Smooth muscle cell (in vitro differentiated cells): Measurements from ENCODE around the gene ZBTB8OS. TPM values are rescaled to one million over a fixed set of nuclear protein-coding genes. Genes with fewer than 3 reads are reported as not detected.
A peak's percentile ranks its signal among the peaks of the same experiment; 100 is the strongest.
"Not testable (repeated sequence)": the region's sequence is repeated elsewhere in the genome, so short reads cannot be mapped to it uniquely, and the experiment has no call there.

Experiments
- DNase-seq: peaks from one replicate; lab custom pipeline; 2025; ENCODE audit not compliant: unreplicated experiment; lab: John Stamatoyannopoulos, UW
- H2AFZ ChIP-seq: fragments of 200-600 bp; sonication (generic); 2 replicates; pipeline ENCODE4 v1.6.0; 2016; ENCODE audit warnings: antibody characterized with exemption, low read depth, mild to moderate bottlenecking
- H3F3A ChIP-seq: fragments of 200-600 bp; sonication (generic); 2 replicates; pipeline ENCODE4 v1.6.0; 2017; ENCODE audit warnings: antibody characterized with exemption, low read depth
- H3K27ac ChIP-seq: fragments of 200-600 bp; sonication (generic); 2 replicates; pipeline ENCODE4 v1.5.1; 2016; ENCODE audit warnings: low read depth, mild to moderate bottlenecking
- H3K27me3 ChIP-seq: fragments of 200-600 bp; sonication (generic); 2 replicates; pipeline ENCODE4 v1.6.1; 2016; ENCODE audit warnings: low read depth, mild to moderate bottlenecking
- H3K36me3 ChIP-seq: fragments of 200-600 bp; sonication (generic); 2 replicates; pipeline ENCODE4 v1.5.1; 2016; ENCODE audit warnings: low read depth
- H3K4me1 ChIP-seq: fragments of 200-600 bp; sonication (generic); 2 replicates; pipeline ENCODE4 v1.5.1; 2016; ENCODE audit warnings: low read depth
- H3K4me2 ChIP-seq: fragments of 200-600 bp; sonication (generic); 2 replicates; pipeline ENCODE4 v1.6.0; 2016; ENCODE audit warnings: mild to moderate bottlenecking
- H3K4me3 ChIP-seq: fragments of 200-600 bp; sonication (generic); 2 replicates; pipeline ENCODE4 v1.5.1; 2016; ENCODE audit warnings: mild to moderate bottlenecking
- H3K79me2 ChIP-seq: fragments of 200-600 bp; sonication (generic); 2 replicates; pipeline ENCODE4 v1.6.0; 2016; ENCODE audit warnings: low read depth, mild to moderate bottlenecking
- H3K9ac ChIP-seq: fragments of 200-600 bp; sonication (generic); 2 replicates; pipeline ENCODE4 v1.6.0; 2016; ENCODE audit warnings: low read depth
- H3K9me3 ChIP-seq: fragments of 200-600 bp; sonication (generic); replicated peaks from 2 replicates; pipeline ENCODE4 v1.5.1; 2016; ENCODE audit warnings: low read depth
- H4K20me1 ChIP-seq: fragments of 200-600 bp; sonication (generic); 2 replicates; pipeline ENCODE4 v1.6.0; 2016; ENCODE audit warnings: low read depth
- WGBS: methylation state at CpG from one replicate; pipeline ENCODE4 v1.1.7; 2016; ENCODE audit warnings: low lambda C conversion rate; 5-methylcytosine and 5-hydroxymethylcytosine counted together
- polyA plus RNA-seq: library from polyadenylated mRNA; unstranded; fragments of >200 nt; fragmentation: Nextera tagmentation; extraction: Ambion mirVana; gene quantifications from 2 replicates; pipeline ENCODE4 v1.2.1, GENCODE V29; 2016
- total RNA-seq: library from RNA; depleted of rRNA; stranded (reverse); fragments of >200 nt; gene quantifications from 2 replicates; pipeline ENCODE4 v1.2.3, GENCODE V29; 2014
- TF ChIP-seq, protein P1 (sequence below): fragments of 200-600 bp; sonication (generic); IDR thresholded peaks from 2 replicates; pipeline ENCODE4 v1.5.1; 2017; ENCODE audit warnings: borderline replicate concordance, mild to moderate bottlenecking, antibody characterized with exemption; ENCODE audit not compliant: insufficient read depth, poor library complexity, severe bottlenecking

ZBTB8OS gene
- total and polyA plus RNA-seq, 2 experiments from 2014 or later: 33.3 to 39.5 TPM

DNA sequence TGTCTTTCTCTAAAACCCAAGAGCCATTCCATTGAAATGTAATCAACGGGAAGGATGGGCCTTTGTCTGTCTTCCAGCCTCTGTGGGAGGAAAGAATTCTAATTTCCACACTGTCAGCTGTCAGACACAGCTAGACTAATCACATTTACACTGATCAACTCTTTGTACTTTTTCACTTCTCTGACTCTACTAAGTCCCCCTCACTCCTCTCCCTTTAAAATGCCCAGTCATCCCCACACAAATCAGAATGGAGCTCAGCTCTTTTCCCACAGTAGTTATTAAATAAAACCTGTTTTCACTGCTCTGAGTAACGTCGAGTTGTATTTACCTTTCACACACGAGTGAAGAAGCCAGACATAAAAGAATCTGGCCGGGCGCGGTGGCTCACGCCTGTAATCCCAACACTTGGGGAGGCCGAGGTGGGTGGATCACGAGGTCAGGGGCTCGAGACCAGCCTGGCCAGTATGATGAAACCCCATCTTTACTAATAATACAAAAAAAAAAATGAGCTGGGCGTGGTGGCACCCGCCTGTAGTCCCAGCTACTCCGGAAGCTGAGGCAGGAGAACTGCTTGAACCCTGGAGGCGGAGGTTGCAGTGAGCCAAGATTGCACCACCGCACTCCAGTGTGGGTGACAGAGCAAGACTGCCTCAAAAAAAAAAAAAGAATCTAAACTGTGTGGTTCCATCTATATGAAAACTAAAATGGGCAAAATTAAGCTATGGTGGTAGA, 13.3 kb downstream of the ZBTB8OS start:
- TF ChIP-seq, protein P1, sequence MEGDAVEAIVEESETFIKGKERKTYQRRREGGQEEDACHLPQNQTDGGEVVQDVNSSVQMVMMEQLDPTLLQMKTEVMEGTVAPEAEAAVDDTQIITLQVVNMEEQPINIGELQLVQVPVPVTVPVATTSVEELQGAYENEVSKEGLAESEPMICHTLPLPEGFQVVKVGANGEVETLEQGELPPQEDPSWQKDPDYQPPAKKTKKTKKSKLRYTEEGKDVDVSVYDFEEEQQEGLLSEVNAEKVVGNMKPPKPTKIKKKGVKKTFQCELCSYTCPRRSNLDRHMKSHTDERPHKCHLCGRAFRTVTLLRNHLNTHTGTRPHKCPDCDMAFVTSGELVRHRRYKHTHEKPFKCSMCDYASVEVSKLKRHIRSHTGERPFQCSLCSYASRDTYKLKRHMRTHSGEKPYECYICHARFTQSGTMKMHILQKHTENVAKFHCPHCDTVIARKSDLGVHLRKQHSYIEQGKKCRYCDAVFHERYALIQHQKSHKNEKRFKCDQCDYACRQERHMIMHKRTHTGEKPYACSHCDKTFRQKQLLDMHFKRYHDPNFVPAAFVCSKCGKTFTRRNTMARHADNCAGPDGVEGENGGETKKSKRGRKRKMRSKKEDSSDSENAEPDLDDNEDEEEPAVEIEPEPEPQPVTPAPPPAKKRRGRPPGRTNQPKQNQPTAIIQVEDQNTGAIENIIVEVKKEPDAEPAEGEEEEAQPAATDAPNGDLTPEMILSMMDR: no peak
- H3K4me1 ChIP-seq: peaks cover 9% of the 10 kb centered on the region
- peaks cover 44% of the 10 kb centered on the region for H3K79me2 ChIP-seq
- peak overlapping the region; percentile 50 for H3K27ac ChIP-seq
- H4K20me1 ChIP-seq: peaks cover 67% of the 10 kb centered on the region
- H3K9me3 ChIP-seq: no peaks in the 10 kb centered on the region
- H3K4me2 ChIP-seq: no peak overlapping the region
- H3K4me3 ChIP-seq: no peak overlapping the region
- DNase-seq: no peak
- H3K9ac ChIP-seq: peak overlapping the region; percentile 23
- H3K36me3 ChIP-seq: no peaks in the 10 kb centered on the region
- H3K27me3 ChIP-seq: no peaks in the 10 kb centered on the region
- H2AFZ ChIP-seq: no peak overlapping the region
- no peaks in the 10 kb centered on the region for H3F3A ChIP-seq
- 68% methylated on average over 16 of the region's 16 CpGs for WGBS

DNA sequence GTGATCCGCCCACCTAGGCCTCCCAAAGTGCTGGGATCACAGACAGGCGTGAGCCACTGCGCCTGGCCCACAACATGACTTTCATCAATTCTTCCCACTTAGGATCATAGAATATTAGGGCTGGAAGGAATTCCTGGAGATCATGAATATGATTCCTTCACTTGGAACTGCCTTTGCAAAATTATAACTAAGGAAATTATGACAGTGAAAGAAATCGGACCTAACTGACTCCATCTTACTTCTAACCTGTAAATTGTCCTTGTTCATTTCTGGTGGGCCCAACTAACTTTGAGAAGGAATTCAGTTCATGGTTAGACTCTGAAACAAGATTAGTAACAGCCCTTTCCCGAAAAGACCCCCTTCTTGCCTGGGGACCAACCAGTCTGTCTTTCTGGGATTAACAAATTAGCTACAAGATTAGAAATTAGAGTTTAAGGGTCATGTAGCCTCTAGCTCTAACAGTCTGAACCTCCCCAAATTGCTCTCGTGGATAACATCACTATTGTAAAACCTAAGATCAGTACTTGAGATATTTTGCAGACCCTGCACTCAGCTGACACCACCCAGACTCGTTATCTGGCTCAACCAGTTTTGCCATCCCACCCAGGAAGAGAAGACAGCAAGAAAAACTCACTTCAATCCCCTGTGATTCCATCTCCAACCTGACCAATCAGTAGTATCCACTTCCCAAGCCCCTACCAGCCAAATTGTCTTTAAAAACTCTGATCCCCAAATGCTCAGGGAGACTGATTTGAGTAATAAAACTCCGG, 14.7 kb downstream of the ZBTB8OS start:
- Histone ChIP-seq H3K27me3 (no peaks in the 10 kb centered on the region), H3K4me1 (peaks cover 9% of the 10 kb centered on the region), H4K20me1 (peaks cover 64% of the 10 kb centered on the region), H3K79me2 (peaks cover 36% of the 10 kb centered on the region), H3K9me3 (no peaks in the 10 kb centered on the region), H3K36me3 (no peaks in the 10 kb centered on the region), H3K9ac (no peak overlapping the region), H3K27ac (no peak overlapping the region), H3K4me2 (no peak overlapping the region), H2AFZ (no peak overlapping the region), H3K4me3 (no peak overlapping the region), H3F3A (no peaks in the 10 kb centered on the region)
- TF ChIP-seq, protein P1: no peak
- no peak for DNase-seq
- 75% methylated on average over 8 of the region's 8 CpGs for WGBS

DNA sequence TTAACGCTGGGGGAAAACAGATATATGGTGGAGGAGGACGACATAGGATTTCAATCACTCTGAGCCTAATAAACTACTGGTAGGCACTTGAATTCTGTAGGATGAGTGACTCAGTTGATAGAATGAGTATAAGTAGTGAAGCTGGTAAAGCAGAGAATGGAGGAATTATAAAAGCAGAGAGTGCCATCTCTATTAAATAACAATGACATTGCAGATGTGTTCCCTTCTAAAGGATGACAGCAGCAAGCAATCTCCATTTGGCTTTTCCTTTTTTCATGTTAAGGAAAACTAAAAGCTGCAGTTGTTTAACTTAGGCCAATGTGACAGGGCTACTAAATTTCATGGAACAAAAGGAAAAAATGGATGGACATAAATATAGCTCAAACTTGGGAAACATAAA, 17.5 kb downstream of the ZBTB8OS start:
- Histone ChIP-seq H3K9me3 (no peaks in the 10 kb centered on the region), H3K36me3 (no peaks in the 10 kb centered on the region), H2AFZ (no peak overlapping the region), H3K4me1 (peaks cover 9% of the 10 kb centered on the region), H3F3A (no peaks in the 10 kb centered on the region), H3K9ac (no peak overlapping the region), H3K27ac (no peak overlapping the region), H3K27me3 (no peaks in the 10 kb centered on the region), H3K4me3 (no peak overlapping the region), H3K79me2 (peaks cover 8% of the 10 kb centered on the region), H4K20me1 (peaks cover 51% of the 10 kb centered on the region), H3K4me2 (no peak overlapping the region)
- TF ChIP-seq, protein P1: no peak
- WGBS: 72% methylated on average over 2 of the region's 2 CpGs
- DNase-seq: no peak

DNA sequence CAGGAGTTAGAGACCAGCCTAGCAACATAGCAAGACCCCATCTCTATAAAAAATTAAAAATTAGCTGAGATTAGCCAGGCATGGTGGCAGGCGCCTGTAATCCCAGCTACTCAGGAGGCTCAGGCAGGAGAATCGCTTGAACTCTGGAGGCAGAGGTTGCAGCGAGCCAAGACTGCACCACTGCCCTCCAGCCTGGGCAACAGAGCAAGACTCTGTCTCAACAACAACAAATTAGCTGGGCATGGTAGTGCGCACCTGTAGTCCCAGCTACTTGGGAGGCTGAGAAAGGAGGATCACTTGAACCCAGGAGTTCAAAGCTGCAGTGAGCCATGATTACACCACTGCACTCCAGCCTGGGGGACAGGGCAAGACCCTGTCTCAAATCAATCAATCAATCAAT, 20.2 kb downstream of the ZBTB8OS start:
- not testable (repeated sequence) for H3K4me1 ChIP-seq, H3K9me3 ChIP-seq, H3K4me3 ChIP-seq, H3F3A ChIP-seq, H3K36me3 ChIP-seq, H3K9ac ChIP-seq, H2AFZ ChIP-seq, H3K27ac ChIP-seq, H3K79me2 ChIP-seq, H3K4me2 ChIP-seq, DNase-seq, H3K27me3 ChIP-seq
- peaks cover 32% of the 10 kb centered on the region for H4K20me1 ChIP-seq
- WGBS: 95% methylated on average over 4 of the region's 4 CpGs
